Type B pancreatic cell (in vitro differentiated cells): ENCODE results near the gene MT1HL1. TPM values are rescaled to one million over a fixed set of nuclear protein-coding genes. Genes with fewer than 3 reads are reported as not detected.

Source experiments
- DNase-seq: peaks from one replicate; pipeline ENCODE4 v3.0.0; 2021; ENCODE audit warnings: mixed read lengths; ENCODE audit not compliant: unreplicated experiment; ENCODE audit errors: extremely low spot score
- H3K27ac Mint-ChIP-seq: 2 replicates; pipeline ENCODE4 v1.8.0; 2021; ENCODE audit warnings: mild to moderate bottlenecking, mixed read lengths
- H3K27me3 Mint-ChIP-seq: 2 replicates; pipeline ENCODE4 v1.8.0; 2021; ENCODE audit warnings: mixed read lengths
- H3K36me3 Mint-ChIP-seq: 2 replicates; pipeline ENCODE4 v1.8.0; 2021; ENCODE audit warnings: mixed read lengths
- H3K4me1 Mint-ChIP-seq: one replicate; pipeline ENCODE4 v1.8.0; 2021; ENCODE audit warnings: mixed read lengths; ENCODE audit not compliant: unreplicated experiment
- H3K4me3 Mint-ChIP-seq: 2 replicates; pipeline ENCODE4 v1.8.0; 2021; ENCODE audit warnings: mild to moderate bottlenecking, mixed read lengths
- H3K9me3 Mint-ChIP-seq: 2 replicates; pipeline ENCODE4 v1.8.0; 2021; ENCODE audit warnings: mixed read lengths
- CTCF ChIP-seq: fragments of 200-600 bp; sonication (generic); conservative IDR thresholded peaks from 2 replicates; pipeline ENCODE4 v1.5.0; 2021; ENCODE audit warnings: antibody characterized with exemption, mild to moderate bottlenecking
- total RNA-seq: library from RNA; stranded (reverse); gene quantifications from 2 replicates; pipeline ENCODE4 v1.2.1, GENCODE V29; 2021; ENCODE audit warnings: low replicate concordance

Gene MT1HL1
- total RNA-seq, 1 donor from 2014 or later, result not detected

- no peak overlapping the region for H3K27ac Mint-ChIP-seq
- TF ChIP-seq CTCF, result no peak
- no peak for DNase-seq
- H3K27me3 Mint-ChIP-seq, result peaks cover 19% of the 10 kb centered on the region
- no peaks in the 10 kb centered on the region for H3K9me3 Mint-ChIP-seq
- H3K36me3 Mint-ChIP-seq, result no peaks in the 10 kb centered on the region
- peaks cover 8% of the 10 kb centered on the region for H3K4me1 Mint-ChIP-seq
- H3K4me3 Mint-ChIP-seq, result no peak overlapping the region
Measured at GRCh38 chr1:237040823-237041222, 36.6 kb upstream of the MT1HL1 start.

GRCh38 chr1:237038211-237038610 lies 34.0 kb upstream of the MT1HL1 start:
- Mint-ChIP-seq H3K4me3 (no peak overlapping the region), H3K4me1 (peaks cover 5% of the 10 kb centered on the region), H3K27ac (no peak overlapping the region), H3K27me3 (peaks cover 30% of the 10 kb centered on the region), H3K36me3 (no peaks in the 10 kb centered on the region), H3K9me3 (no peaks in the 10 kb centered on the region)
- no peak for DNase-seq
- no peak for TF ChIP-seq CTCF

- H3K9me3 Mint-ChIP-seq, result no peaks in the 10 kb centered on the region
- H3K27ac Mint-ChIP-seq, result no peak overlapping the region
- no peak for TF ChIP-seq CTCF
- no peaks in the 10 kb centered on the region for H3K36me3 Mint-ChIP-seq
- H3K4me1 Mint-ChIP-seq, result no peaks in the 10 kb centered on the region
- peaks cover 38% of the 10 kb centered on the region for H3K27me3 Mint-ChIP-seq
- no peak overlapping the region for H3K4me3 Mint-ChIP-seq
- no peak for DNase-seq
Measured at GRCh38 chr1:237035759-237036158, 31.5 kb upstream of the MT1HL1 start.

GRCh38 chr1:237033804-237034203 lies 29.6 kb upstream of the MT1HL1 start:
- no peaks in the 10 kb centered on the region for H3K36me3 Mint-ChIP-seq
- no peaks in the 10 kb centered on the region for H3K4me1 Mint-ChIP-seq
- TF ChIP-seq CTCF, result no peak

GRCh38 chr1:237033061-237033460 lies 28.8 kb upstream of the MT1HL1 start:
- Mint-ChIP-seq H3K27ac (no peak overlapping the region), H3K4me1 (no peaks in the 10 kb centered on the region), H3K9me3 (no peaks in the 10 kb centered on the region), H3K27me3 (peaks cover 41% of the 10 kb centered on the region), H3K36me3 (no peaks in the 10 kb centered on the region), H3K4me3 (no peak overlapping the region)
- TF ChIP-seq CTCF, result no peak
- no peak for DNase-seq

More at GRCh38 chr1:237033804-237034203, 29.6 kb upstream of the MT1HL1 start:
- Mint-ChIP-seq H3K4me3 (no peak overlapping the region), H3K27me3 (peaks cover 41% of the 10 kb centered on the region), H3K27ac (no peak overlapping the region), H3K9me3 (no peaks in the 10 kb centered on the region)
- no peak for DNase-seq

GRCh38 chr1:237032029-237032428 lies 27.8 kb upstream of the MT1HL1 start:
- H3K36me3 Mint-ChIP-seq, result no peaks in the 10 kb centered on the region
- no peak overlapping the region for H3K27ac Mint-ChIP-seq
- no peaks in the 10 kb centered on the region for H3K9me3 Mint-ChIP-seq
- H3K27me3 Mint-ChIP-seq, result peaks cover 47% of the 10 kb centered on the region
- H3K4me3 Mint-ChIP-seq, result no peak overlapping the region
- TF ChIP-seq CTCF, result no peak
- DNase-seq, result no peak
- H3K4me1 Mint-ChIP-seq, result no peaks in the 10 kb centered on the region
